H1 (cell line): ENCODE measurements around the gene TMEM203. TPM values are rescaled to one million over a fixed set of nuclear protein-coding genes. Genes with fewer than 3 reads are reported as not detected.

ENCODE experiments used
- CBX8 ChIP-seq: fragments of 300-800, 300-1000 bp; sonication (generic); IDR thresholded peaks from 2 replicates; pipeline ENCODE4 v1.7.1; 2016; ENCODE audit warnings: low read depth, low read length, borderline replicate concordance
- EP300 ChIP-seq, 2 experiments: IDR thresholded peaks; 1 replicate in 1 of 2; 2 replicates in 1 of 2; pipeline ENCODE4 v1.6.1; 2011 to 2012; ENCODE audit warnings: low read depth in 2 of 2, low read length in 2 of 2, mild to moderate bottlenecking in 2 of 2, borderline replicate concordance in 1 of 2, inconsistent platforms in 1 of 2, moderate library complexity in 1 of 2
- KDM4A ChIP-seq: IDR thresholded peaks from one replicate; pipeline ENCODE4 v1.7.1; 2012; ENCODE audit warnings: low read depth, mild to moderate bottlenecking, moderate library complexity, low read length, inconsistent platforms; ENCODE audit not compliant: severe bottlenecking
- SP1 ChIP-seq: IDR thresholded peaks from 2 replicates; pipeline ENCODE4 v1.6.1; 2011; ENCODE audit warnings: low read depth, low read length
- TCF12 ChIP-seq: IDR thresholded peaks from 2 replicates; pipeline ENCODE4 v1.6.1; 2011; ENCODE audit warnings: low read depth, mild to moderate bottlenecking, low read length
- TEAD4 ChIP-seq: IDR thresholded peaks from 2 replicates; pipeline ENCODE4 v1.6.1; 2012; ENCODE audit warnings: low read depth, low read length, inconsistent platforms, mixed read lengths
- polyA plus RNA-seq, 7 experiments: library from polyadenylated mRNA; depleted of rRNA in 3 of 7; stranded (reverse) in 5 of 7; unstranded in 2 of 7; fragments of >200 nt in 5 of 7; fragments of 200-250 nt in 2 of 7; gene quantifications; 1 replicate in 5 of 7; 2 replicates in 1 of 7; 4 replicates in 1 of 7; pipeline versions ENCODE4 v1.2.1 to v1.2.3, GENCODE V29; 2011 to 2013; ENCODE audit warnings: missing spikeins in 2 of 7, mixed read lengths in 2 of 7
- total RNA-seq: library from RNA; stranded (reverse); fragmentation: NEBNext Ultra II Directional; extraction: Animal tissue kit (Norgen Biotek cat#: 25700); gene quantifications from 2 replicates; pipeline ENCODE4 v1.2.1, GENCODE V29; 2021
- TF ChIP-seq, protein P1 (sequence below): IDR thresholded peaks from 2 replicates; pipeline ENCODE4 v1.6.1; 2011; ENCODE audit warnings: low read depth, mild to moderate bottlenecking, low read length; ENCODE audit not compliant: insufficient read depth

The TMEM203 gene
- total and polyA plus RNA-seq, 2 of the 8 experiments (the other 6 are each of a cell fraction or from before 2014, with no cell fraction given), result 44.1 to 57.1 TPM

DNA sequence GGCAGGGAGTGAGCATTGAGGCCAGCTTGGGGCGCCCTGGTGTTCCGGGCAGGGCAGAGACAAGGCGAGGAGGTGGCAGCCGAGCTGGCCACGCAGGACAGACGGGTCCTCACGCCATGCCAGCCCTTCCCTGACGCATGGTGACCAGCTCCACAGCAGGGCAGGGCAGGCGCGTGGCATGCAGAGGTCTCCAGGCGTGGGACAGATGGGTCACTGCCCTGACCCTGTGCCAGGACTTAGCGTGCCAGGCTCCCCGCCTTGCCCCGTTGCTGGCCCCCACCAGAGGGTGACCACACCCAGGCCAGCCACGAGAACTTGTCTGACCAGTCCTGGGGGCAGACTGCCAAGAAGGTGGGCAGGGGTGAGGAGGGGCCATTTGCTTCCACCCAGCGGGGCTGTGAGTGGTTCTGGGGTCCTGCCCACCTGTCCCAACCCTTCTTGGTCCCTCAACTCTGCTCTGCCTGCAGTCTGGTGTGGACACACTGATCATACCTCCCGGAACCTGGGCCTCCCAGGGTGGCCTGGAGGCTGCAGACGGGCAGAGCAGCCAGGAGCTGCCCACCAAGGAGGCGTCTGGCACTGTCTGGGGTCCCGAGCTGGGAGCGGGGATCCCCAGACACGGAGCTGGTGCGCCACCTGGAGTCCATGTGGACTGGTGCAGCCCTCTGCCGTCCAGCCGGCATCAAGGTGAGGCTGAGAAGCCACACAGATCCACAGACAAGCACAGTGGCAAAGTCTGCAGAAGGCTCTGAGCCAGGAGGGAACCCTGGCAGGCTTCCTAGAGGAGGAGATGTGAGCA lies 21.8 kb upstream of the TMEM203 start, which contains the start of gene RNF224 (continued):
- TF ChIP-seq EP300 (IDR thresholded peaks at IDR 0.05; ENCODE audit: borderline replicate concordance in 1 of 2, low read depth in 2 of 2, low read length in 2 of 2), result no peak
- no peak for TF ChIP-seq SP1
- TF ChIP-seq CBX8, result no peak
- TF ChIP-seq, protein P1, sequence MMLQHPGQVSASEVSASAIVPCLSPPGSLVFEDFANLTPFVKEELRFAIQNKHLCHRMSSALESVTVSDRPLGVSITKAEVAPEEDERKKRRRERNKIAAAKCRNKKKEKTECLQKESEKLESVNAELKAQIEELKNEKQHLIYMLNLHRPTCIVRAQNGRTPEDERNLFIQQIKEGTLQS, result no peak
- TF ChIP-seq KDM4A, result no peak
- TF ChIP-seq TEAD4, result no peak
- TF ChIP-seq TCF12, result no peak
